Kidney tubule cell (primary cell): ENCODE results near the gene GRK5.
"Not testable (repeated sequence)": the region's sequence is repeated elsewhere in the genome, so short reads cannot be mapped to it uniquely, and the experiment has no call there.

Experiments used
- DNase-seq: peaks from one replicate; pipeline ENCODE4 v3.0.0-alpha.2; 2018; ENCODE audit warnings: low spot score

The GRK5 gene

DNA sequence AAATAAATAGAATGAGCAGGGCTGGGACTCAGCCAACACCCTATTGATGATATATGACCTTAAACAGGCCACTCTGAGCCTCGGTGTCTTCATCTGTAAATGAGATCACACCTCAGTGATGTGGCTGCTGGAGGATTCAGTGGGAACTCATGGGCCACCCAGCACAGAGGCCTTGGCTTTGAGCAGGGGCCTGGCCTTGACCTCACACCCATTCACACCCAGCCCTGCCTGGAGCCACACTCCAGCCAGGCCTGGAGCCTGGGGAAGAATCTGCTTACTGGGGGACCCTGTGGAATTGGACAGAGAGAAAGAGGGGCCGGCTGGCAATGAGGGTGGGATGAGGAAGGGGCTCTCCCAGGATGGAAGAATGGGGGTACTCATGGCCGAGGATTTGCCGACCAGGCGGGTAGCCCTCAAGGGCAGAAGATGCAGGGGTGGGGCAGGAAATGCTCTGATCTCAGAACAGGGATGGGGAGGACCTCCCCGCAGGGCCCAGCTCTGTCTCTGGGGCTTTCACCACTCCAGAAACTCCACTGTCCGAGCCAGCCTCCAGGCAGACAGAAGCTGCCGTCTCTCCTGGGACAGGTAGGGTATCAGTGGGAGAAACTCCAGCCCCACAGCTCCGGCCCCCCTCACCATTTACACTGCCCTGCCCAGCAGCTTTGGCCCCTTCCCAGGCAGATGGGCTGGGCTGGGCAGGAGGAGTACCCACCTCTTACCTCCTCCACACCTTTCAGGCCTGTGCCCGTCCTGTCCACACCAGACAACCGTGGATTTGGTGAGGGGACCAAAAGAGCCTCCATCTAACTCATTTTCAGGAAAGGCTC is 253.2 kb downstream of the GRK5 start:
- DNase-seq, result no peak

DNA sequence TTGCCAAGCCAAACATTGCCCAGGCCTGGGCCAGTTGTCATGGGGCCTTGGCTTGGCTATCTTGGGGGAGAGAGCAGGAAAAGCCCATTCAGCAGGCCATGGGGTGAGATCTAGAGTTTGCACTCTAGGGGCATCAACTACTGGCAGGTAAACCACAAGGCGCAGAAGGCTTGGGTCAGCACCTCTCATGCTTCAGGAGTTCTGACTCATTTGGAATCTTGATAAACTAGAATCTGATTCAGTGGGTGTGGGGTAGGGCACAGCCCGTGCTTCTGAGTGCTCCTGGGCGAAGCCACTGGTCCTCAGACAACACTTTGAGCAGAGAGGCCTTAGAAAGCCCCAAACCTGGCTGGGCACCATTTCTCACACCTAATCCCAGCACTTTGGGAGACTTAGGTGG is 254.0 kb downstream of the GRK5 start:
- DNase-seq, result peak; percentile 91

DNA sequence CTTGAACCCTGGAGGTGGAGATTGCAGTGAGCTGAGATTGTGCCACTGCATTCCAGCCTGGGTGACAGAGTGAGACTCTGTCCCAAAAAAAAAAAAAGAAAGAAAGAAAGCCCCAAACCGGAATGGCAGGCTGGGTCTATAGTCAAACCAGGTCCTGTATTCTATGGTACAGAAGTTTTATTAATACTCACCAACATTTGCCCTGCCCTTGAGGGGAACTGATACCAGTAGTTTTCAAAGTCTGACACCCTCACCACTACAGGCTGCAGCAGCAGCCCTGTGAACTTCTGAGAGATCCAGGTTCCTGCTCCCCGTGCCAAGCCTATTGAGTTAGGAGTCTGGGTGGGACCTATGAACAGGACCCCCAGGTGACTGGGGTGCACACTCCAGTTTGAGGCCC is 254.6 kb downstream of the GRK5 start:
- DNase-seq, result no peak

DNA sequence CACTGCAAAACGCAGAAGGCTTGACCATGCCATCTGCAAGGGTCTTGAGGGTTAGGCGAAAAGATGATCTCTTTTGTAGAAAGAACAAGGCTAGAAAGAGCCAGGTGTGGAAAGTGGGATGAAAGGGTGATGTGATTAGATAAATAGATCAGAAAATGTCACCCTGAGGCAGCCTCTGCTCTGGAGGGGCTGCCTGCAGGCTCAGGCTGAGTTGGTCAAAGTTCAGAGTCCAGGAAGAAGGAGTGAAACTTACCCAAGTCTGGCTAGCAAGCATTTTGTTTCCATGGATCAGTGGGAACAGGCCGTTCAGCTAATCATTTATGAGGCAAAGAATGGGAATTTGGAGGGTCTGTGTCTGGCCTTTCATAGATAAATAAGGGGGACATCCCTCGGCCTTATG is 255.4 kb downstream of the GRK5 start:
- DNase-seq, result no peak

DNA sequence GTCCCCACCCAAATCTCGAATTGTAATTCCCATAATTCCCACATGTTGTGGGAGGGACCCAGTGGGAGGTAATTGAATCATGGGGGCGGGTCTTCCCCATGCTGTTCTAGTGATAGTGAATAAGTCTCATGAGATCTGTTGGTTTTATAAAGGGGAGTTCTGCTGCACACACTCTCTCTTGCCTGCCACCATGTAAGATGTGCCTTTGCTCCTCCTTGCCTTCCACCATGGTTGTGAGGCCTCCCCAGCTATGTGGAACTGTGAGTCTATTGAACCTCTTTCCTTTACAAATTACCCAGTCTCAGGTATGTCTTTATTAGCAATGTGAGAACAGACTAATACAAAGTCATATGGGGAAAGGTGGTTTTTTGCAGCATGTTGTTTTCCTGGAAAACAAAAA is 255.8 kb downstream of the GRK5 start:
- not testable (repeated sequence) for DNase-seq

DNA sequence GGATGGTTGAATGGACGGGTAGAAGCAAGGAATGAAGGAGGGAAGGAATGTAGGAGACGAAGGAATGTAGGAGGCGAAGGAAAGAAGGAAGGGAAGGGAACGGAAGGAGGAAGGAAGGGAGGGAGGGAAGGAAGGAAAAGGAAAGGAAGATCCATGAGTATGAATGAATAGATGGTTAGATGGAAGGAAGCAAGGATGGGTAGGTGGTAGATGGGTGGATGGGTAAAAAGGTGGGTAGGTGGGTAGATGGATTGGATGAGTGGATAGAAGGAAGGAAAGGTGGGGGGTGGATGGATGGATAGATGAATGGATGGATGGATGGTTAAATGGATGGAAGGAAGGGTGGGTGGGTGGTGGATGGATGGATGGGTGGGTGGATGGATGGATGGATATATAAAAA is 257.7 kb downstream of the GRK5 start:
- DNase-seq, result no peak

DNA sequence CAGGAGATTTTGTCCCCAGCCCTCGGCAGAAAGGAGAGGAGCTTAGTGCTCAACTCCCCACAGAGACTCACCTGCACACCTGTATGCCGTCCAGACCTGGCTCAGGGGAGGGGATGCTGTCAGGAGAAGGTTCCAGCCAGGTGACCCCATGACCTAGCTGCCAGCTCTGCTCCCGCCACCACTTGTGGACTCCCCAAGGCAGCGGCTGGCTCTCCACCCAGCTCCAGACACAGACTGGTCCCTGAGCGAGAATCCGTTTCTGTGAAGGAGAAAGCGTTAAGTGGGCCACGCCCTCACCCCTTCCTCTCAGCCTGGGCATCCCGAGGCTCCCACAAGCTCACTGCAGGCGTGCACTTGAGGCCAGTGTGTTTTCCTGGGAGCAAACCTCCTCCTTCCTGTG is 258.7 kb downstream of the GRK5 start:
- no peak for DNase-seq

DNA sequence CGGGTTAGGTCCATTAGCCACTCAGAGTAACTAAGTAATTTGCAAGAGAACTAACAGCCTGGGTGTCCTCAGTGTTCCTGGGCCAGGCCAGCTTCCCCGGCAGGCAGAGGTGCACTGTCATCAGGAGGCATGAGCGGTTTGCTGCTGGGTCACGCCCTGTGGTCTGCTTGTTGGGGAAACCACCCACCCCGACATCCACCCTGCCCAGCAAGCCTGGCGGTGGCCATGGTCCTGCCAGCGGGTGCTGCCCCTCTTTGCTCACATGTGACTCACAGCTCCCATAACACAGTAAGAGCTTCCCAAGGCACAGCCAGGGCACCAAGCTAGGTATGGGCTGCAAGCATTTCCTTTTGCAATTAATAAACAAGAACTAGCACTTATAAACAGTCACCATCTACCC is 259.3 kb downstream of the GRK5 start:
- DNase-seq, result peak; percentile 64

DNA sequence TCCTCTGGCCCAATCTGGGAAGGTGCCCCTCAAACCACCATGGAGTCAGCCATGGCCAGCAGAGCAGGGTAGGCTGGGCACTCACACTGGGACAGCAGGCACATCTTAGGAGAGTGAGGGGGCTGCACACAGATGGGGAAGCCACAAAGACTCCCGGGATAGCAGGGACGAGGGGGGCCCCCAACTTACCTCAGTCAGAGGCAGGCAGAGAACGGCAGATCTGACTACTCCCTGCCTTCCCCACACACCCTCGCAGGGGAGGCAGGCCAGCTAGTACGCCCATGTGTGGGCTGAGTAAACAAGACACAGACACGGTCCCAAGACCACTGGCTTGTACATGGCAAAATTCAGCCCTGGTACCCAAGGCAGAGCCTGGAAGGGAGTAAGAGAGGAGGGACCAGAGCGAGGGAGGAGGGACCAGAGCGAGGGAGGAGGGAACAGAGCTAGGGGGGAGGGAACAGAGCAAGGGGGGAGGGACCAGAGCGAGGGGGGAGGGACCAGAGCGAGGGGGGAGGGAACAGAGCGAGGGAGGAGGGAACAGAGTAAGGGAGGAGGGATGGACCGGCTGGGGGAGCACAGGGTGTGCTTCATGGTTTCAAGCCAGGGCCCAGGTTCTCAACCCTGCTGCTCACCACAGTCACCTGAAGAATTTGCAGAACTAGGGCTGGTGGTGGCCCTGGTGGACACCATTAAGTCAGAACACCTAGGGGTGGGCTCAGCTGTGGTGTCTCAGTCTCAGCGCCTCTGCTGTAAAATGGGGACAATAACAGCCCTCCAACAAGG is 261.4 kb downstream of the GRK5 start:
- no peak for DNase-seq

DNA sequence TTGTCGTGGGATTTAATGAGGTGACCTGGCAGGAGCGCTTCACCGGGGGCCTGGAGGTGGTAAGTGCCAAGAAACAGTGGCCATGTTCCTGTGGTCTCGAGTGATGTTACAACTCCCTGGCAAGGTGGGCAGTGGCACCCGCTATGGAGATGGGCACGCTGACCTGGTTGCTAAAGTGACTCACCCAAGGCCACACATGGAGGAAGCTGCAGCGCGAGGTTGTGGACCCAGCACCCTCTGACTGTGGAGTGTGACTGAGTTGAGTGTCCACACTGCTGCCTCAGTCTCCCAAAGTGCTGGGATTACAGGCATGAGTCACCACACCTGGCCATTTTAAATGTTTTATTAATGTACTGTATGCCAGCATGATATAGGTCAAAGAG is 261.9 kb downstream of the GRK5 start:
- DNase-seq, result no peak

DNA sequence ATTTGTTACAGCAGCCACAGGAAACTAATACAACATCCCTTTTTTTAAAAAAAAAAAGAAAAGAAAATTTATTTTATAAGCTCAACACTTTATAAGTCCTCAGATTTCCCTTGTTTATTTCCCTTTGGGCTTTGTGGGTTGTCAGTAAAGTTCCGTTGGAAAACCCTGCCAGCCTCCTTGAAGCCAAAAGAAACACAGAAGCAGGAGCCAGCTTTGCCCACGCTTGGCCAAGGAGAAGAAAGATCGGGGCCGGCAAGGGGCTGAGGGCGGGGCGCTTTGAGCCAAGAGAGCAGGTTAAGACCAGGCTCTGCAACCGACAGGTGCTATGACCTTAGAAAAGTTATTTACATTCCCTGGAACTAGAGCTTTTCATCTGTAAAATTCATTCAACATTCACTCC is 262.5 kb downstream of the GRK5 start:
- no peak for DNase-seq

DNA sequence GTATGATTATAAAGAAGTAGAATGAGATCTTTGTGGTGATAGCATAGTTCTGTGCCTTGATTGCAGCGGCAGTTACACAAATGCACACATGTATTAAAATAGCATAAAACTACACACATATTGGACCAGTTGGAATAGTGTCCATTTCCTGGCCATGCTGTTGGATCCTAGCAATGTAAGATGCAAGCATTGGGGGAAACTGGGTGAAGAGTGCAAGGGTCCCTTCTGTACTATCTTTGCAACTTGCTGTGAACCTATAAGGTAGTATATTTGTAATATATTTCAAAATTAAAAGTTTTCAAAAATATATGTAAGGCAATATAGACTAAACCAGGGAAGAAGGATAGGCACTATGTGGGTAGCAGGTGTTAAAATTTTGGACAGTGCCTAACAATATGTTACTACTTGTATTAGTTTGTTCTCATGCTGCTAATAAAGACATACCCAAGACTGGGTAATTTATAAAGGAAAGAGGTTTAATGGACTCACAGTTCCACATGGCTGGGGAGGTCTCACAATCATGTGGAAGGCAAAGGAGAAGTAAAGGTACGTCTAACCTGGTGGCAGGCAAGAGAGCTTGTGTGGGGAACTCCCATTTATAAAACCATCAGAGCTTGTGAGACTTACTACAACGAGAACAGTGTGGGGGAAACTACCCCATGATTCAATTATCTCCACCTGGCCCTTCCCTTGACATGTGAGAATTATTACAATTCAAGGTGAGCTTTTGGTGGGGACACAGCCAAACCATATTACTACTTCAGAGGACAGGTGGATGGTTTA is 263.7 kb downstream of the GRK5 start:
- DNase-seq, result no peak

DNA sequence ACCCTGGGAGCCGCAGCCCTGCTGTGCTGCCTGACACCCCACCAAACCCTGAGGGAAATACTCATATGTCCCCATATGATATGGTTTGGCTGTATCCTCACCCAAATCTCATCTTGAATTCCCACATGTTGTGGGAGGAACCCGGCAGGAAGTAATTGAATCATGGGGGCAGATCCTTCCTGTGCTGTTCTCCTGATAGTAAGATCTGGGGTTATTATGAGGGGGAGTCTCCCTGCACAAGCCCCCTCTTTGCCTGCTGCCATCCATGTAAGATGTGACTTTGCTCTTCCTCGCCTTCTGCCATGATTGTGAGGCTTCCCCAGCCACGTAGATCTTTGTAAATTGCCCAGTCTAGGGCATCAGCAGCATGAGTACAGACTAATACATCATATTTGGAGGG is 266.4 kb downstream of the GRK5 start:
- no peak for DNase-seq

DNA sequence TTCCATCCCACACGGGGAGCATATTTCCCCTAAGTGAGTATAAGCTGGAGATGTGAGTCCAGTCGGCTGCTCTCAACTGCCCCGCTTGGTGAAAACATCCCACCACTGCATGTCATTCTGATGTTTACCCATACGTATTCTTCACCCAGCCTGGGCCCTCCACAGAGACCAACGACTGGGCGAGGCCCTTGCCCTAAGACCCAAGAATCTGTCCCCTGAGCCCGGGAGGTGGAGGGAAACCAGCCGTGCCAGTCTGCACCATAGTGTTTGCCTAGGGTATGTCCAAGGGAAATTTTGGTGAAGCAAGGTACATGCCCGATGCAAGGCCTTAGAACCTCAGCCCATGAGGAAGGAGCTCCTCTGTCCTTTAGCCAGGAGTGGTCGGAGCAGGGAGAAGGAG is 267.2 kb downstream of the GRK5 start:
- DNase-seq, result no peak

DNA sequence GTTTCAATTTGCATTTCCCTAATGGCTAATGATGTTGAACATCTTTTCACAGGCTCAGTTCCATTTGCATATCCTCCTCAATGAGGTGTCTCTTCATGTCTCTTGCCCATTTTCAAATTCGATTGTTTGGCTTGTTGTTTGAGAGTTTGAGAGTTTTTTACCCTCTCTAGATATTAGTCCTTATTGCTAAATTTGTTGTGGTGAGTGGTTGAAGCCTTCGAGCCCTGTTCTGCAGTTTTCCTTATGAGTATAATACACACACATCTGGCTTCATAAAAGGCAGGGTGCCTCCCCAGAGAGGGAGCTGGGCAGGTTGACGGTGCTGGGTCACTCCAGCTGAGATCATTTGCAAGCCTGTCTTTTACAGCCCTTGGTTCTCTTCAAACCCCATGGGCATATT is 270.1 kb downstream of the GRK5 start:
- no peak for DNase-seq

DNA sequence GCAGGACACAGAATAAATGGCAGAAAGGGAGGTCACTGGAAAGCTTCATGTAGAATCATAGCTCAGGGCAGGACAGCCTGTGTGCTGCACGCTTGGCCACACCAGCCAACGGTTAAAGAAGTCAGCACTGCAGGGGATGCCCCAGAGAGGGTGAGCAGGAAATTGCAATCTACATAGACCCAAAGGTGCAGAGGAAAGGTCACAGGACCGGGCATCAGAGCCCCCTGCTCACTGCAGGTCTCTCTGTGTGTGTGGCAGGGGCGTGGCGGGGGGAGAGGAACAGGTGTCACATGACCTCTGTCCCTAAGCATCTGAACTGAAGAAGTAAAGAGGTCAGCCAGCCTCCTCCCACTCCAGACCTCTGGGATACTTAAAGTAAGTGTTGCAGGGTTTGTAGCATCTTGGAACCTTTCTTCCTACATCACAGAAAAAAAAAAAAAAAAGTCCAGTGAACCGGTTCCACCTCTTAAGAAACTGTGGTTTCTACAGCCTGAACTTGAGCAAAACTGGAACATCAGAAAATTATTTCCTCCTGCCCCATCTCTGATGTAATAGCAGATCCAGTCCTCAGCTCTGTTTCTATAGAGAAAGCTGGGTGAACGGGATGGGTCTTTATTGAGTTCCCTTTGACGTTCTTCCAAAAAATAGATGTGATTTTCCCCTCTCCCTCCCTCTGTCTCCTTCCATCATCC is 270.9 kb downstream of the GRK5 start:
- DNase-seq, result peak; percentile 60

DNA sequence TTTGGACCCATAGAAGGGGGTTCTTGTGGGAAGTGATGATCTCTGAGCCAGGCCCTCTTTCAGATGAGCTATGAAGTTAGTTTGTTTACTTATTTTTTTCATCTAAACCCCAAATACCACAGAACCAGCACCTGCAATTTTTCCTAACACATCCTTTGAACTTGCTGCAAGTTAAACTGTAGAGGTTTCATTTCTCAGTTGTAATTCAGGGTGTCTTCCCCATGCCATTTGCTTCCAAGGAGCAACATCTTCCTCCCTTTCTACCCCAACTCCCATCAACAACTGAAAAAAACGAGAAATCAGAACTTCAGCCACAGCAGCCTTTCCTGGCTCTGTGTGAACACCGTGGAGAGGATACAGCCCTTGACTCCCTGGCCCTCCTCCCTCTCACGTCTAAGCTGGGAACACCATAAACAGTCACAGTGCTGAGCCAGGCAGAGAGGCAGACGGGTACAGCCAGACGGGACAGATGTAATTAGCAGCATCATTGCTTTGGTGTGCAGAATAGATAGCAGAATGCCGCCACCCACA is 271.5 kb downstream of the GRK5 start:
- no peak for DNase-seq

DNA sequence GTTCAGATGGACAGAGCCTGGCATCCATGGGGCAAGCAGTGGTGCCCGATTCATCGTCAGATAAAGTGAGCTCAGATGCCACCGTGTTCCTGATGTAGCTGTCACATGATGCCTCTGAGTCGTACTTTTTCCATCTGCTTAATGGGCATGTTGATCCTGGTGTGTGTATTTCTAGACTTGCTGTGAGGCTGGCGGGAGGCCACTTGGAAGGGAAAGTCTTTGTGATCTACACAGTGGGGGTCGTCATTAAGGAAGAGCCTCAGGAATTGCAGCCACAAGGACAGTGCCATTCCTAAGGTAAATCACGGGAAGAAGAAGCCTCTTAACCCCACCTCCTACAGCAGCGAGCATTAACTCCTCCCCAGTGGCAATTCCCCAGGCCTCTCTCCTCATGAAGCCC is 272.2 kb downstream of the GRK5 start:
- DNase-seq, result no peak

DNA sequence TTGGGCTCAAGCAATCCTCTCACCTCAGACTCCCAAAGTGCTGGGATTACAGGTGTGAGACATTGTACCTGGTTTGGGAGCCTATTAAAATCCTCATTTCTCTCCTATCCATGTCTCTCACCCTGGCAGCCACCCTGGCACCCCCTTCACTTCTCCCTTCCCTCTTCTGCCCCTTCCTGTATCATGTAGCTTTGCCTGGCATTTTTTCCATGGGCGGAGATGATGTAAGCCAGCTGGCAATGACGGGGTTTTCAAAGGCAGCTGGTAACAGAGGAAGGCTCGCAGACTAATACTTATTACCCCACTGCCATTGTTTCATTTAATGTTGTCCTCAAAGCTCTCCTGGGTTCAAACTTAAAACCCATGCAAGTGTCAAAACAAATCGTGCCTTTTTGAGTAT is 273.3 kb downstream of the GRK5 start:
- no peak for DNase-seq

DNA sequence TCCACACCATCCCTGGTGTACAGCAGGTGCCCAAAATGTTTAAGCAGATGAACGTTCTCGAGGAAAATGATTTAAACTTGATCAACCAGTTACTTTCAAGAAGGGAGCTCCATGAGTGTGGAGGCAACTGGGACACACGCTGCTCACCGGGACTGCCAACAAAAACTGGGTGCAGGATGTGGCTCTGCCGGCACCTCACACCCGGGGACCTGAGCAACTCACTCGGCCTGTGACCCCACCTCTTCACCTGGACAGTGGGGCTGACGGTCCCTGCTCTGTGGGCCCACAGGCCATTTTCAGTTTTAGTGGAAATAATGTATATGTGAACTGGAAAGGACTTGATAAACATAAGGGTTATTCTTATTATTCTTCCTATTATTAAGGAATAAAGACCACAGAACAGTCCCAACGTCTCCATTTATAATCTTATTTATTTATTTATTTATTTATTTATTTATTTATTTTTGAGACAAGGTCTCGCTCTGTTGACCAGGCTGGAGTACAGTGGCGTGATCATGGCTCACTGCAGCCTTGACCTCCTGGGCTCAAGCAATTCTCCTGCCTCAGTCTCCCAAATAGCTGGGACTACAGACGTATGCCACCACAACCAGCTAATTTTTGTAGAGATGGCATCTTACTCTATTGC is 274.5 kb downstream of the GRK5 start:
- DNase-seq, result no peak

DNA sequence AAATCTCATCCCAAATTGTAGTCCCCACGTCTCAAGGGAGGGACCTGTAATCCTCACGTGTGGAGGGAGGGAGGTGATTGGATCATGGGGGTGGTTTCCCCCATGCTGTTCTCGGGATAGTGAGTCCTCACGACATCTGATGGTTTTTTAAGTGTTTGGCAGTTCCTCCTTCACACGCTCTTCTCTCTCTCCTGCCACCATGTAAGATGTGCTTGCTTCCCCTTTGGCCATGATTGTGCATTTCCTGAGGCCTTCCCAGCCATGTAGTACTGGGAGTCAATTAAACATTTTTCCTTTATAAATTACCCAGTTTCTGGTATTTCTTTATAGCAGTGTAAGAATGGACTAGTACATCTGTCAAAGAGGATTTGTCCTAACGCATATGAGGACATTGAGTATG is 275.6 kb downstream of the GRK5 start:
- no peak for DNase-seq
